CMK (cell line): Measurements from ENCODE around the gene IMMT.
"Not testable (repeated sequence)": the region's sequence is repeated elsewhere in the genome, so short reads cannot be mapped to it uniquely, and the experiment has no call there.

ENCODE experiments used
- DNase-seq: peaks from one replicate; pipeline ENCODE4 v3.0.0-alpha.2; 2010; ENCODE audit warnings: low read depth

Gene IMMT

GRCh38 chr2:86200564-86200963, 5.3 kb upstream of the IMMT start:
- not testable (repeated sequence) for DNase-seq

GRCh38 chr2:86199834-86200177, 4.5 kb upstream of the IMMT start:
- DNase-seq = no peak

GRCh38 chr2:86195808-86196387, 636 bp upstream of the IMMT start:
- no peak for DNase-seq

- peak; percentile 78 for DNase-seq
These were observed 559 bp downstream of the IMMT start for GRCh38 chr2:86194751-86195054.

GRCh38 chr2:86193901-86194567, 1.2 kb downstream of the IMMT start:
- DNase-seq = no peak

GRCh38 chr2:86189782-86190416, 5.4 kb downstream of the IMMT start:
- DNase-seq = peak; percentile 56

- no peak for DNase-seq
These were observed 8.8 kb downstream of the IMMT start for GRCh38 chr2:86186431-86186830.

- DNase-seq = no peak
These were observed 9.6 kb downstream of the IMMT start for GRCh38 chr2:86185517-86186212.

- DNase-seq = no peak
These were observed 18.7 kb downstream of the IMMT start for GRCh38 chr2:86176597-86176996.

- no peak for DNase-seq
These were observed 19.4 kb downstream of the IMMT start for GRCh38 chr2:86175828-86176227.

GRCh38 chr2:86174445-86174844, 20.8 kb downstream of the IMMT start:
- no peak for DNase-seq

- DNase-seq = no peak
These were observed 22.7 kb downstream of the IMMT start for GRCh38 chr2:86172610-86173009.

GRCh38 chr2:86171295-86171694, 24.0 kb downstream of the IMMT start:
- no peak for DNase-seq

GRCh38 chr2:86170449-86170848, 24.8 kb downstream of the IMMT start:
- no peak for DNase-seq

- DNase-seq = no peak
These were observed 34.9 kb downstream of the IMMT start for GRCh38 chr2:86160156-86160952.

GRCh38 chr2:86158286-86158685, 37.0 kb downstream of the IMMT start:
- DNase-seq = no peak

GRCh38 chr2:86157009-86157556, 38.2 kb downstream of the IMMT start:
- DNase-seq = no peak

- no peak for DNase-seq
These were observed 44.8 kb downstream of the IMMT start for GRCh38 chr2:86150502-86150901.

GRCh38 chr2:86147793-86148192, 47.5 kb downstream of the IMMT start:
- no peak for DNase-seq

GRCh38 chr2:86143926-86144685, 51.2 kb downstream of the IMMT start:
- no peak for DNase-seq

GRCh38 chr2:86143307-86143706, 52.0 kb downstream of the IMMT start:
- DNase-seq = no peak
